T-cell (primary cell): ENCODE results near the gene TEKT3. TPM values are rescaled to one million over a fixed set of nuclear protein-coding genes. Genes with fewer than 3 reads are reported as not detected.

Experiments
- total RNA-seq, 35 experiments: library from RNA in 6 of 35; stranded (reverse) in 6 of 35; fragments of 120-200 nt in 1 of 35; gene quantifications; one replicate each; pipeline versions ENCODE4 v1.2.1 to v1.2.4 and lab custom pipeline; 2013 to 2026

Gene TEKT3
- total RNA-seq, 5 donors from 2014 or later (not counting 1 experiment from before 2014, with no cell fraction given): 0.35 TPM; not detected in 4

Other genes with a start within 250 kb of the TEKT3 start
- gene PMP22, start 76.3 kb downstream of the TEKT3 start, total RNA-seq: under 1 TPM in 3 of 5 donors, not detected in 2; 0.20 to 0.76 (median 0.44) TPM
- 1 to 10 TPM; 4.7 to 10.0 (median 9.0) TPM for gene CDRT4, start 126.0 kb upstream of the TEKT3 start, total RNA-seq
- 10 to 100 TPM in 4 of 5 donors, 1 to 10 TPM in 1; 9.6 to 27.3 (median 17.8) TPM for gene TVP23C, start 221.9 kb upstream of the TEKT3 start, total RNA-seq